Stimulated activated CD4-positive, alpha-beta T cell treated with anti-CD3 and anti-CD28 coated beads, Interleukin-15, amount 100 ng/mL, for 24 hours (primary cell): ENCODE measurements around the gene PHRF1.

ENCODE experiments used
- DNase-seq: peaks from one replicate; pipeline ENCODE4 v3.0.0-alpha.2; 2020

Gene PHRF1

DNA sequence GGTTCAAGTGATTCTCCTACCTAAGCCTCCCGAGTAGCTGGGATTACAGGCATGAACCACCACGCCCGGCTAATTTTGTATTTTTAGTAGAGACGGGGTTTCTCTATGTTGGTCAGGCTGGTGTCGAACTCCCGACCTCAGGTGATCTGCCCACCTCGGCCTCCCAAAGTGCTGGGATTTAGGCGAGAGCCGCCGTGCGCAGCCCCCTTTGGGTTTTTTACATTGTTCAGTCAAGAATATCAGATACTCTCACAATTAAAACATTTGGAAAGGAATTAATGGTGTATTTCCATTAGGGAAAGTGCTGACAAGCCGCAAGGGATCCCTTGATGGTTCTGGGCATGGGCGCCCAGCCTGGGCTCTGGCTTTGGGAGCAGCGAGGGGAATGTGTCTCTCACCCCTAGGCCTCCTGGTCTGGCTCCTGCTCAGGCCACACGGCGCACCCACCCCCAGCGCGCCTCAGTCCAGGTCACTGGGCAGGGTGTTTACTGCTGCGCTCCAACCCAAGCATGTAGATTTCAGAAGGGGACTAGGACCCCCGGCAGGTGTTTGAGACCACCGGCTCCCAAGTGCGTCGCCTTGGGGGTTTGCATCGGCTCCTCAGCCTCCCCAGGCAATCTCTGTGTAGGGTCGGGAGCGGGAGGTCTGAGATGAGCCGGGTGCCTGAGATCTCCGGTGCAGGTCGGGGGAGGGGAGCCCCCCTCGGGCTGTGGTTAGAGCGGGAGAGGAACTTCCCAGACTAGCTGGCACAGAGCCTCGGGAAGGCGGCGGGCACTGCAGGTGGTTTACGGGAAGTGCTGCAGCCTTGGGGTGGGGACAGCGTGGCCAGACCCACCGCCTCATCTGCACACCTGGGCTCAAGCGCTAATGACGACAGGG lies 40.3 kb downstream of the PHRF1 start:
- no peak for DNase-seq

DNA sequence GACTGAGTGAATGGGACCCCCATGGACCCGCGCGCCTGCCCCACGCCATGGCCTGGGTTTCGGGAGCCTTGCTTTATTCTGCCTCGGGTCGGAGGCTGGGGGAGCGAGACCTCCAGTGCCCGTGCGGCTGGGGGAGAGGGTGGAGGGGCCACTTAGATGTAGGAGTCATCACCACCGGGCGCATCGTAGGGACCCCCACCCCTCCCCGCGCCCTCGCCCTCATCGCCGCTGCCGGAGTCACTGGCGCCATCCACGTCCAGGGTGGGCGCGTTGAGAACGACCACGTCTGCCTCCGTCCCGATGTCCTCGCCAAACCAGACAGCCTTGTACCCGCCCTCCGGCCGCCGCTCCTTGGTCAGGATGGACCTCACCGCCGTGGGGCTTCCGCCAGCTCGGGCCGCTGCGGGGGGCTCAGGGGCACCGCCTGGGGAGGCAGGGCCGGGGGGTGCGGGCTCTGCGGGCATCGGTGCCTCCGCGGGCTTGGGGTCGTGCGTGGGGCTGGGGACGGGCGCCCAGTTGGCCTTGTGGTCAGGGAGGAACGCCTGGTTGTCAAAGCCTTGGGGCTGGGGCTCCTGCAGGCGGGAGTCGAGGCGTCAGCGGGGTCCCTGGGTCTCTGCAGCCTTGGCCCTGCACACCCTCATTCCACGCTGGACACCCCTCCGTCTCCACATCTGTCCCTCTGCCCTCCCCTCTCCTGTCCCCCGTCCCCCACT lies 41.1 kb downstream of the PHRF1 start:
- DNase-seq = no peak

DNA sequence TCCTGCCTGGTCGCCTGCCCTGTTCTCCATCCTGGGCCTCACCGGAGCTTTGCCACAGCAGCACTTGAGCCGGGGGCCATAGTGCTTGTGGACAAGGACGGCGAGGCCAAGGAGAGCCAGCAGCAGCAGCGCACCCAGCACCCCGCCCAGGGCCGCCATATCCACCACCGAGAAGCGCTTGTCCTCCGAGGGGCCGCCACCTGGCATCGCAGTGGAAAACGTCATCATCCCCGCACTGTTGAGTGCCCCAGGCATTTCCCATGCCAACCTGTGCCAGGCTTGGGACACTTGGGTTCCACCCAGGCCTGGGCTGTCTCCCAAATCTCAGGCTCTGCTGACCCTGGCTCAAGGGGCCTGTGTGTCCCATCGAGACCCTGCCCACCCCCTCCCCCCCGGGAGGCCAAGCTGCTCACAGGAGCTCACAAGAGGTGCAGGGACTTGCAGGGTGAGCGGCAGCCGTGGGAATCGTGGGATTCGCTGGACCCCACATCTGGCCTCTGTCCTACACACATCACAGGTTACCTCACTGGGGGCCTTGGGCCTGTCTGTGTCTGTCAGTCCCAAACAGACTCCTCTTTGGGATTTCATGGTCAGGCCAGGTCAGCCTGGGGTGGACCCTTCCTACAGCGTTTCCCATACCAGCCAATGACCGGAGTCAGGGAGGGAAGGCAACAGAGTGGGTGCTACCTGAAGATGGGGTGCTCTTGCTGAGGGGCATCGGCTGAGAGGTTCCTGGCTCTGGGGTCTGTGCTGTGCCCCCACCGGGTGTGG lies 41.8 kb downstream of the PHRF1 start:
- no peak for DNase-seq

DNA sequence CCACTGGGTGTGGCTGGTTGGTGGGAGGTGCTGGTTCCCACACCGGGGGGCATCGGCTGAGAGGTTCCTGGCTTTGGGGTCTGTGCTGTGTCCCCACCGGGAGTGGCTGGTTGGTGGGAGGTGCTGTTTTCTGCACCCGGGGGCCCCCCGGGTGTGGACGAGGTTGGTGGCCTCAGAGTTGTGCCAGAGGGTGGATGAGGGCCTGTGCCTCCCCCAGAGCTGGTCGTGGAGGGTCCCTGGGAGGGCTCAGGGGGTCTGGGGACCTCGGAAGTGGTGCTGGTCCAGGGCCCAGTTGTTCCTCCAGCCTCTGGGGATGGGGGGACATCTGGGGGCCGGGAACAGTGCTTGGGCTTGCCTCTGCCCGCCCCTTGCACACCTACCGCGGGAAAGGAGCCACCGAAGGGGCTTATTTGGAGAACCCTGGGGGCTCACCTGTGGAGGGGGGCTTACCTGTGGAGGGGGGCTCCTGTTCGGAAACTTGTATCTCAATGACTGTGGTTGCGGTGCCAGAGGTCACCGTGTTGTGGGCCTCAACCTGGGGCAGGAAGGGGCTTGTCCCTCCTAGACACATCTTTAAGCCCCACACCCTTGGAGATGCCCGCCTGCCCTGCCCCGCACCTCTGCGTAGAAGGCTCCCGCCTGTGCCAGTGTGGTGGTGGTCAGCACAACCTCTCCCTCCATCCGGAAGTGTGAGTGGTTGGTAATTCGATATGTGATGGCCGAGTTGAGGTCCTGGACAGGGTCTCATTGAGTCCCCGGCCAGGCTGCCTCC lies 42.8 kb downstream of the PHRF1 start:
- DNase-seq = no peak

DNA sequence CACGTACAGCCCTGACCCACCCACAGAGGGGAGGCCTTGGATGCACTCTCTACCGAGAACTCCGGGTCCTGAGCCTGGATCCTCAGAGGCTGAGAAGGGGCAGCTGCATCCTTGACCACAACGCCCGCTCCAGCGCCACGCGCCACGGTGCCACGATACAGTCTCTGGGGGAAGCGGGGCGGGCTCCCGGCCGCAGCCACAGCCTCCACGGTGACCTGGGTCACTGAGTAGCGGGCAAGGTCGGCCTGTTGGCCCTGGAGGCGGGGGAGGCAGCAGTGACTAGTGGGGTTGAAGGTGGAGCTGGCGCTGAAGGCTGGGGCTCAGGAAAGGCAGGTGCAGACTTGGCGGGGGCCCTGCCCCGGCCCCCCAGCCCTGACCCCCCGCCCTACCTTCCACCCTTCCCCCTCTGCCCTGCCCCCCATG lies 43.4 kb downstream of the PHRF1 start:
- no peak for DNase-seq

DNA sequence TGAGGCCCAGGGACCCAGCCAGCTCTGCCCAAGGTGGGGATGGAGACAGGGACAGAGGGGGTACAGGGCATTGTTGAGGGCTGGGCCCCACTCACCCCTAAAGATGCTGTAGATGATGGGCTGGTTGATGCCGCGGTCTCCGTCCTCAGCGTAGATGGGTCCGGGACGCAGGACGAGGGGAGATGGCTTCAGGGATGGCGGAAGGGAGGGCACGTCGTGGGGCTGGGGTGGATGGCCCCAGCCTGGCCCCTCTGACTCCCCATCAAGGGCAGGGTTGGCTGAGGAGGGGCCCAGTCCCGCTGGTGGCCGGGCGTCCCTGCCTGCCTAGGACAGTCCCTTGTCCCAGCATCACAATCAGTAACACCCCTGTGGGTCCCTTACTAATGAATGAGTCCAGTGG lies 43.9 kb downstream of the PHRF1 start:
- no peak for DNase-seq

DNA sequence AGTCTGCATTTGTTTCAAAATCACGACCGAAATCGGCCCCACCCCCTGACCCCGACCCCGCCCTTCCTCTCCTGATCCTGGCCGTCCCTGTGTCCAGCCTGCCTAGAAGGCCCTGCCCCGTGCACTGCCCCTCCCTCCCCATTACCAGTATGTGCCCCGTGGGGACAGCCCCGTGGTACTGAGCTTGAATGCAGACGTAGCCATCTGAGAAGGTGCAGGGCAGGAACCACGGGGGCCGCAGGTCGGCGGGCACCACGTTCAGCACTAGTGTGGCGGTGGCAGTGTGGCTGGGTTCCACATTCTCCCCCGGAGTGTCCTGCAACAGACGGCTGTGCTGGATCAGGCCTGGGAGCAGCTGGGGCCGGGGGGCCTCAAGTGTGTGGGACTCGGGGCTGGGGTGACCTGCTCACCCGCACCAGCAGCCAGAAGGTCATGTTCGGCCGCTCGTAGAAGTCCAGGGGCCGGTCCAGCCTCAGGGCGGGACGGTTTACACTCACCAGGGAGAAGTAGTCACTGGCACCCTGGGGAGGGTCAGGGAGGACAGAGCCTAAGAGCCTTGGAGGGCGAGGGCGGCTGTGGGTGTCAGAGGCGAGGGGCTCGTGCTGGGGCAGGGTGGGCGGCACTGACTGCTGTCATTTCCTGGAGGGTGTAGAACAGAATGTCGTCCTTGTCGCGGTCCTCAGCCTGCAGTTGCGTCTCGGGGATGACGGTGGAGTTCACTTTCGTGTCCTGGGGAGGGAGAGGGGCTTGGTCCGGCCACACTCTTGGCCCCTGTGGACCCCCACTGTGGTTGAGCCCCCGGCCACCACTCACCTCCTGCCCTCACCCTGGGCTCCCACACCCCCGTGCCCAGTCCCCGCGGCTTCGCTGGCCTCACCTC lies 44.9 kb downstream of the PHRF1 start:
- no peak for DNase-seq

DNA sequence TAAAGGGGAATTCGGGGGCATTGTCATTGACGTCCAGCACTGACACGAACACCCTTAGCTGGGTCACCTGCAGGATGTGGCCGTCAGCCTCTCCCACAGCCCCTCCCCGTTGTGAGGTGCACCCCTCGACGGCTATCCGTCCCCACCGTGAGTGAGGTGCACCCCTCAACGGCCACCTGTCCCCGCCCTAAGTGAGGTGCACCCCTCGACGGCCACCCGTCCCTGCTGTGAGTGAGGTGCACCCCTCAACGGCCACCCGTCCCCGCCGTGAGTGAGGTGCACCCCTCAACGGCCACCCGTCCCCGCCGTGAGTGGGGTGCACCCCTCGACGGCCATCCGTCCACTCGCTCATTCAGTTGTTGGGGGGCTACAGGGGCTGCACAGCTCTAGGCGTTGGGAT lies 45.6 kb downstream of the PHRF1 start:
- no peak for DNase-seq

DNA sequence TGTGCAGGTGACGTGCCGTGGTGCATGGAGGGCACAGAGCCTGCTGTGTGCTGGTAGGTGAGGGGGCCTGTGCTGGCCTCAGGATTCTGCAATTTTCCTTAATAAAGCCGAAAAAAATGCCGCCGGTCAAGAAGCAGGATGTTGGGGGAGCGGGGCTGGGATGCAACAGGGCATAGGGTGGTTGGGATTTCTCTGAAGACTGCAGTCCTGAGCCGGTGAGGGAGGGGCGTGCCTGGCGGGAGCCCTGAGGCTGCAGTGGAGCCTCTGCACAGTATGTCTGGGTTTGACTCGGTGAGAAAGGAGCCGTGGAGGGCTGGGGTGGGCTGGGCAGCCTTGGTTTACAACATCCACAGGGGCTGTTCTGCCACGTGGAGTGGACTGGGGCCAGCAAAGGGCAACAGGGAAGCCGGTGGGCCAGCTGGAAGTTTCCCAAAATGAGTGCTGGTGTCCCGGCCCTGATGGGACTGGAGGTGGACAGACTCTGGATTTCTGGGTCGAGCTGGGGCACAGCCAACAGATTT lies 47.1 kb downstream of the PHRF1 start:
- no peak for DNase-seq

DNA sequence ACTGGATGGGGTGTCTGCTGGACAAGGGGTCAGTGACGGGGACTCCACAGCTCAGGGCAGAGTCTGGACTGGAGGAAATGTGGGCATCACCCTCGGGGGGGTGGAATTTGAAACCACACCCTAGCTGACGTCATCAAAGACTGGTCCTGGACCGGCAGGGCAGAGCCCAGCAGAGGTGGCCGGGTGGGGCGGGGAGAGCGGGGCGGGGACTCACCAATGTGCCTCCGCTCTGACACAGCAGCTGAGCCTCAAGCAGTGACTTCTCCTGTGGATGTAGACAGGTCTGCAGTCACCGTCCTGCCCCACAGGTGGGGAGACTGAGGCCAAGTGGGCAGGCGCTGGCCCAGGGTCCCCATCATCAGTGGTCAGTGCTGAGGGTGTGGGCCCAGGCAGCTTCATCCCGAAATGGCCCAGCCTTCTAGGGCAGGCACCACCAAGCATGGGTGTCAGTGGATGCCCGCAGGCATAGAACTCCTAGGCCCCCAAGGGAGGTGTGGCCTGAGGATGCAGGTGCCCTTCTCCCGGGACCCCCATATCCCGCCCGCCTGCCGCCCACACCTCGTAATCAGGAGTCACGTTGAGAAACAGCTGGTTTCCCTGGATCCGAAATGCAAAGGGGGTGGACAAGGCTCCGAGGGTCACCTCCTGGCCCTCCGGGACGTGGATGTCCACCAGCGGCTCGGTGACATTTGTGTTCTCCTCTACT lies 47.9 kb downstream of the PHRF1 start:
- DNase-seq = no peak

DNA sequence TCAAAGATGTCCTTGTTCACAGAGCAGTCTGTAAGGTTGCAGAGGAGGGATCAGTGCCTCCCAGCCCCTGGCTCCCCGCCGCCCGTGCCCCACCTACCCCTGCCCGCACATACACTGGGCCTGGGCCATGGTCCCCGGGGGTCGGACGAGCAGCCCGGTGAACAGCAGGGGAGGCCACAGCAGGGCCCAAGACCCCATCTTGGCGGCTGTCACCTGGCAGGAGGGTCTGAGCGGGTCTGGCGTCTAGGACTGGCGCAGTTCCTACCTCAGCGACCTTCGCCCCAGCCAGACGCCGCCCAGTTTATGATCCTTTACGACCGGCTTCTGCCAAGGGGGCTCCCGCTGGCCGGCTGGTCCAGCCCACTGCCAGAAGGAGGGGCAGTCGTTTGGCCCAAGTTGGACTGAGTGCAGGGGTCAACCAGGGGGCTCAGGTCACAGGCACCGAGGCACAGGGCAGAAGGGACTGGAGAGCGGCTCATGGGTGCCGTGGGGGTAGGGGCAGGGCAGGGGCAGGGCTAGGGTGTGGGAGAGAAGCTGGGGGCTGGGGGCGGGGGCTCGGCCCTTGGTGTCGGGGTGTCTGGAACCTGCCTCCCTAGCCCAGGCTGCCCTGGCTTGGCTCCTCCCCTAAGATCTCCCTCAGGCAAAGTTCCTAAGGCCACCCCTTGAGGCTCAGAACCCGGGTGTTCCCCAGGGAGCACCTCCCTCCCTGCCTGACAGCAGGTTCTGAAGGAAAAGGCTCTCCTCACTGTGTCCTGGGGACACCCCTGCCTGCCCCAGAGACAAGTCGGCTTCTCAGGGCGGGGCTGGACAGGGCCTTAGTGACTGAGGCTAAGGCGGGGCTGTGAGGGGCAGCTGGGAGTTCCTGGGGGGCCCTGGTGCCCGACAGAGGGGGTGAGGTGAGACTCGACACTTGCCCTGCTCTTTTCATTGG lies 48.7 kb downstream of the PHRF1 start, which contains the start of gene CDHR5:
Gene CDHR5, minus strand, starts transcription at position 251 of the 931 bp plus-strand sequence. Its CDS starts 53 bp downstream, at position 198.
- no peak for DNase-seq

DNA sequence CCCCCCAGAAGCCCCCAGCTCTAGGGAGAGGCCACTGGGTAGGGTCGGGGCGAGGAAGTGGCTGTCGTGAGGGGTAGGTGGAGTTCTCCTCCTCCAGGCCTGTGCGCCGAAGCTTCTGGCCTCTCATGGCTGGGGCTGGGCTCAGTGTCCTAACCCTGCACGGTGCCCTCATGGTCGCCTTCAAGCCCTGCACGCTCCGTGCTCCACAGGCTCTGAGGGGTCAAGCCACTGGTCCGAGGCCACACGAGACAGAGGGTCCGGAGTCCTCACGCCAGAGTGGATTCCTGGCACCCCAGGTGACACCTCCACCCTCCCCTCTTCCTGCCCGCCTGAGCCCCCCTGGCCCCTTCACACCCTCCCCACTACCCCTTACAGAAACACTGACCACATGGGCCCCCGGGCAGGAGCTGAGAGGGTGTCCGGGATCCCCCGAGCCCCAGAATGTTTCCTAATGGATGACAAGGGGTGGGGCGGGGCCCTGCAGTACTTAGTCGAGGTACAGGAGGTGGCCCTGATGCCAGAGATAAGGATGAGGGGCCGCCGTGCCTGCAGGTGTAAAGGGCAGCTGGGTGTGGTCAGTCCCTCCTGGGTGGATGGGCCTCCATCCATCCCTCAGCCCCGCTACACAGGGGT lies 49.5 kb downstream of the PHRF1 start:
- no peak for DNase-seq

DNA sequence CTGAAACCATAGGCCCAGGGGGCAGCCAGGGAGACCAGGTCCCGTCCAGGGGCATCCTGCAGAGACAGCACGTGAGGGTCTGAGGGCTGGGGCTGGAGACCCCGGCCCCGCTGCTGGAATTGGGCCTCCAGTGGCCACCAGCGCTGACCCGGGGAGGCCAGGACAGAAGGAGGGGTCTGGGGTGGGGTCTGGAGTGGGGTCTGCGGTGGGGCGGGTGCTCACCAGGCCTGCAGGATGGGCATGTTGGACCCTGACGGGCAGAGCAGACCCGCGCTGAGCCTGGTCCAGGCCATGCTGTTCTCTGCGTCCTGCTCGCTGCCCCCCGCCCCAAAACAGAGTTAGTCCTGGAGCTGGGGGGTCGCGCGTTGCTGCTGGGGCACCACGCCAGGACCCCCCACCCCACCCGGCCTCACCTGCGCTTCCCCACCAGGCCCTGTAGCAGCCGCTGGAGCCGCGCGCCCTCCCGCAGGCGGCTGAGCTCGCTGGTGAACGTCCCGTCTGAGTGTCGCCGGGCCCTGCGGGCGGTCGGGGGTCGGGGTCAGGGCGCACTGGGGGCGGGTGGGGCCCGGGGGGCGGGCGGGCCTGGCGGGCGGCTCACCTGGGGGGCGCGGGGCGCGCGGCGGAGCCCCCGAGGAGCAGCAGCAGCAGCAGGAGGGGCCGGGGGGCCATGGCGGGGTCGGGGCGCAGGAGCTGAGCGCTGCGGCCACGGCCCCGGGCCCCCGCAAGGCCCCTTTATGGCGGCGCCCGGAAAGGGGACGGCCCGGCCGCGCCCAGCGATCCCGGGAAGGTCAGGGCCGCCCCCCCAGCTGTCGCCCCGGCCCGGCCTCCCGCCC lies 50.4 kb downstream of the PHRF1 start, which contains the start of gene SCT:
Gene SCT, minus strand, starts transcription at position 707 of the 833 bp plus-strand sequence. Its CDS starts 38 bp downstream, at position 669.
- no peak for DNase-seq

DNA sequence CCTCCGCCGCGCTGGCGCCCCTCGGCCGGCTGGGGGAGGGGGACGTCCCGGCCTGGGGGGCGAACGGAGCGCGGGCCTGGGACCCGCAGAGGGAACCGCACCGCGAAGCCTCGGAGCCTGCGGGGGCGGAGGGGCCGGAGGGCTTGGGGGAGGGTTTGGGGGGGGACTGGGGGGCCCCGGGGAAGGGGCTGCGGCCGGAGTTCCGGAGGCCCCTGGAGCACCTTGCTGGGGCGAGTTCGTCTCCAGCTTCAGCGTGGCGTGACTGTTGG lies 51.0 kb downstream of the PHRF1 start:
- no peak for DNase-seq

DNA sequence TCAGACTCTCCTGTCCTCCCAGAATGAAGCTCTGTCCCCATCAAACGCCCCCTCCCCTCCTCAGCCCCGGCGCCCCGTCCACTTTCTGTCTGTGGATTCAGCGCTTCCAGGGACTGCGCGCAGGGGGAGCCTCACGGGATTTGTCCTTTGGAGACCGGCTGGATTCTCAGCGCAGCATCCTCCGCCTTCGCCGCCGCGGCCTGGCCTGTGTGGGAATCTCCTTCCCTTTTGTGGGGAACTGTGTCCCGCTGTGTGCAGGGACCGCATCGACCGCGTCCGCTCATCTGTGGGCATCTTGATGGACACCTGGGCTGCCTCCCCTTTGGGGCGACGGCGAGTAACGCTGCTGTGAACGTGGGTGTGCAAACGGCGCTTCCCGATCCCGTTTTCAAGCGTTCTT lies 51.8 kb downstream of the PHRF1 start:
- DNase-seq = no peak

DNA sequence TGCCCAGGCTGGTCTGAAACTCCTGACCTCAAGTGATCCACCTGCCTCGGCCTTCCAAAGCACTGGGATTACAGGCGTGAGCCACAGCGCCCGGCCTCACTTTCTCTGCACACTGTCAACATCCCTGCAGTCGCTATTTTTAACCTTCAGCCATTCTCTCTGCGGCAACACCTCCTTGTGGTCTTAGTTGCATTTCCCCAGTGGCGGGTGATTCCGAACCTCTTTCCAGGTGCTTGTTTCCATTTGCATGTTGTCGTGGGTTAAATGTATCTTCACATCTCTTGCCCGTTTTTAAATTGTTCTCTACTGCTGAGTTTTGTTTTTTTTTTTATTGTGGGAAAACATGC lies 52.9 kb downstream of the PHRF1 start:
- DNase-seq = no peak

DNA sequence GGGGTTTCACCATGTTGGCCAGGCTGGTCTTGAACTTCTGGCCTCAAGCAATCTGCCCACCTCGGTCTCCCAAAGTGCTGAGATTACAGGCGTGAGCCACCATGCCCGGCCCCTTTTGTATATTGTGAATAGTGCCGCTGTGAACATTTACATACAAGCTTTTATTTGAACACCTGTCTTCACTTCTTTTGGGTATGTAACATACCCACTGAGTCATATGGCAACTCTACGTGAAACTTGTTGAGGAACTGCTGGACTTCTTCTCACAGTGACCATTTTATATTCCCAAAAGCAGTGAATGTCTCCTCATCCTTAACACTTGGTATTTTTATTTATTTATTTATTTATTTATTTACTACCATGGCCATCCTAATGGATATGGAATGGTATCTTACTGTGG lies 54.6 kb downstream of the PHRF1 start:
- no peak for DNase-seq

DNA sequence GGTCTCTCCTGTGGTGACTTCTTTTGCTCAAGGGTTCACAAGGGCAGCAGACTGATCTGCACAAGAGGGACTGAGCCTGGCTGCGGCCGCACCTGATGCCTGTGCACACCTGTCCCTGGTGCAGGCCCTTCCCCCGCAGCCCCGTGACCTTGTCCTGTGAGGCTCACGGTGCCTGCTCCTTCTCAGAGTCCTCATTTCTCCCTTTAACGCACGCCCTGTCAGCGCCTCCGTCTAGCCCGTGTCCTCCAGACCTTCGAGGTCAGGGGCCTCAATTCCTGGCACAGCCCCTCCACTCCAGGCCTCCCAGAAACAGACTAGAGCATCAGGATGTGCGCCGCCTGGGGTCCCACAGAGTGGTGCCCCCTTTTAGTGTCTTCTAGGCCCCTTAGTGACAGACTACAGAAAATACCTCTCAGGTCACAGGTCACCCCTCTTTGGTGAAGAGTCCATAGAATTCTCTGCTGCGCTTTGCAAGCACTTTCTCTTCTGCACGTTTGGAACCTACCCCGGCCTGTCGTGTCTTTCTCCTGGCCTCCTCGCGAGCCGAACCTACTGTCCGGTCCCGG lies 59.8 kb downstream of the PHRF1 start:
- DNase-seq = no peak
